IMR-90 (cell line): ENCODE measurements around the gene RBBP8NL. TPM values are rescaled to one million over a fixed set of nuclear protein-coding genes. Genes with fewer than 3 reads are reported as not detected.

Experiments used
- FOS ChIP-seq: fragments of 150-350 bp; IDR thresholded peaks from 2 replicates; pipeline ENCODE4 v1.6.1; 2016; ENCODE audit warnings: low read depth, low read length
- MAFK ChIP-seq: IDR thresholded peaks from 2 replicates; pipeline ENCODE4 v1.6.1; 2012; ENCODE audit warnings: low read depth, low read length, improper control_type of control experiment
- NFE2L2 ChIP-seq: fragments of 150-350 bp; IDR thresholded peaks from 2 replicates; pipeline ENCODE4 v1.6.1; 2016; ENCODE audit warnings: low read depth, mild to moderate bottlenecking, low read length
- RCOR1 ChIP-seq: IDR thresholded peaks from 2 replicates; pipeline ENCODE4 v1.6.1; 2012; ENCODE audit warnings: mild to moderate bottlenecking, low read length, improper control_type of control experiment; ENCODE audit not compliant: insufficient replicate concordance
- USF2 ChIP-seq: fragments of 150-350 bp; IDR thresholded peaks from 2 replicates; pipeline ENCODE4 v1.6.1; 2017; ENCODE audit warnings: mild to moderate bottlenecking, antibody characterized with exemption, low read length, low read depth
- polyA plus RNA-seq, 3 experiments: library from polyadenylated mRNA; depleted of rRNA; stranded (reverse); fragments of >200 nt; gene quantifications; 2 replicates each; pipeline ENCODE4 v1.2.3, GENCODE V29; 2012; ENCODE audit warnings: low replicate concordance in 1 of 3
- total RNA-seq: library from RNA; depleted of rRNA; stranded (reverse); fragments of >200 nt; gene quantifications from 2 replicates; pipeline ENCODE4 v1.2.3, GENCODE V29; 2012

The RBBP8NL gene
- total and polyA plus RNA-seq, 2 of the 4 experiments (the other 2 are of a cell fraction), result not detected

- TF ChIP-seq NFE2L2, result no peak
- no peak for TF ChIP-seq RCOR1
- no peak for TF ChIP-seq FOS
- TF ChIP-seq MAFK, result no peak
- TF ChIP-seq USF2, result no peak
Measured at GRCh38 chr20:62409086-62409853, 18.1 kb downstream of the RBBP8NL start (continued).
